SU-DHL-6 (cell line): ENCODE data around the gene STX8.

ENCODE experiments used
- EZH2phosphoT487 ChIP-seq: fragments of 200-600 bp; sonication (generic), shearing (Covaris generic); conservative IDR thresholded peaks from 2 replicates; pipeline ENCODE4 v1.6.1; 2018; ENCODE audit warnings: mild to moderate bottlenecking, antibody characterized with exemption, low read length, moderate library complexity, mixed read lengths
- TF ChIP-seq, protein P1 (sequence below): fragments of 200-600 bp; sonication (generic); IDR thresholded peaks from one replicate; pipeline ENCODE4 v1.5.1; 2017; ENCODE audit warnings: antibody characterized with exemption, mild to moderate bottlenecking, low read length, moderate library complexity; ENCODE audit not compliant: insufficient read depth, poor library complexity, severe bottlenecking

DNA sequence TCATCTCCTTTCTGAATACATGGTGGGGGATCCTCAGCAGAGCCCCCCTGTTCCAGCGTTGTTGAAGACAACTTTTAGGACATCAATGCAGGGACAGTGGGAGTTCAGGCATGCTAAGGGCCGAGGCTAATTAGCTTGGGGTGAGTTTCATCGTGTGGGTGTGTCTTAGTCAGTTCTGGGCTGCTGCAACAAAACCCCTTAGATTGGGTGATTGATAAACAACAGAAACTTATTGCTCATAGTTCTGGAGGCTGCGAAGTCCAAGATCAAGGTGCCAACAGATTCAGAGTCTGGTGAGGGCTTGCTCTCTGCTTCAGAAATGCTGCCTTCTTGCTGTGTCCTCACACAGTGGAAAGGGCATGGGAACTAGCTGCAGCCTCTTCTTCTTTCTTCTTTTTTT lies 340.3 kb downstream of the STX8 start:
- TF ChIP-seq, protein P1, sequence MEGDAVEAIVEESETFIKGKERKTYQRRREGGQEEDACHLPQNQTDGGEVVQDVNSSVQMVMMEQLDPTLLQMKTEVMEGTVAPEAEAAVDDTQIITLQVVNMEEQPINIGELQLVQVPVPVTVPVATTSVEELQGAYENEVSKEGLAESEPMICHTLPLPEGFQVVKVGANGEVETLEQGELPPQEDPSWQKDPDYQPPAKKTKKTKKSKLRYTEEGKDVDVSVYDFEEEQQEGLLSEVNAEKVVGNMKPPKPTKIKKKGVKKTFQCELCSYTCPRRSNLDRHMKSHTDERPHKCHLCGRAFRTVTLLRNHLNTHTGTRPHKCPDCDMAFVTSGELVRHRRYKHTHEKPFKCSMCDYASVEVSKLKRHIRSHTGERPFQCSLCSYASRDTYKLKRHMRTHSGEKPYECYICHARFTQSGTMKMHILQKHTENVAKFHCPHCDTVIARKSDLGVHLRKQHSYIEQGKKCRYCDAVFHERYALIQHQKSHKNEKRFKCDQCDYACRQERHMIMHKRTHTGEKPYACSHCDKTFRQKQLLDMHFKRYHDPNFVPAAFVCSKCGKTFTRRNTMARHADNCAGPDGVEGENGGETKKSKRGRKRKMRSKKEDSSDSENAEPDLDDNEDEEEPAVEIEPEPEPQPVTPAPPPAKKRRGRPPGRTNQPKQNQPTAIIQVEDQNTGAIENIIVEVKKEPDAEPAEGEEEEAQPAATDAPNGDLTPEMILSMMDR, result no peak
- TF ChIP-seq EZH2phosphoT487, result no peak
